ENCODE measurements around the gene FRMD4B.

GRCh38 chr3:69359916-69360315 lies 26.0 kb downstream of the FRMD4B start:
- TF ChIP-seq POLR2A (IDR thresholded peaks at IDR 0.05; ENCODE audit: low read length) (no peak), GATA1 (IDR thresholded peaks at IDR 0.05; ENCODE audit: low read depth, low read length) (no peak)

All from erythroblast (primary cell).